DOHH2 (cell line): ENCODE measurements around the gene RIN2.
"Not testable (repeated sequence)": the region's sequence is repeated elsewhere in the genome, so short reads cannot be mapped to it uniquely, and the experiment has no call there.

Experiments
- H3F3A ChIP-seq: fragments of 200-600 bp; sonication (generic), shearing (Covaris generic); 2 replicates; pipeline ENCODE4 v1.6.0; 2016; ENCODE audit warnings: antibody characterized with exemption, mild to moderate bottlenecking; ENCODE audit not compliant: control insufficient read depth, insufficient read depth
- H3K27ac ChIP-seq: fragments of 200-600 bp; sonication (generic); 2 replicates; pipeline ENCODE4 v1.5.1; 2014; ENCODE audit warnings: low read depth, mild to moderate bottlenecking, low read length, moderate library complexity
- H3K27me3 ChIP-seq: fragments of 200-600 bp; sonication (generic); 2 replicates; pipeline ENCODE4 v1.6.1; 2014; ENCODE audit warnings: mild to moderate bottlenecking, low read length, mixed read lengths; ENCODE audit not compliant: control insufficient read depth
- H3K36me3 ChIP-seq: fragments of 200-600 bp; sonication (generic); 2 replicates; pipeline ENCODE4 v1.6.1; 2014; ENCODE audit warnings: mild to moderate bottlenecking, low read length, moderate library complexity, mixed read lengths; ENCODE audit not compliant: control insufficient read depth
- H3K4me1 ChIP-seq: fragments of 200-600 bp; sonication (generic); 2 replicates; pipeline ENCODE4 v1.6.1; 2014; ENCODE audit warnings: mild to moderate bottlenecking, low read length, mixed read lengths; ENCODE audit not compliant: control insufficient read depth
- H3K4me2 ChIP-seq: fragments of 200-600 bp; sonication (generic); 2 replicates; pipeline ENCODE4 v1.6.0; 2014; ENCODE audit warnings: mild to moderate bottlenecking, low read length, moderate library complexity
- H3K4me3 ChIP-seq: fragments of 200-600 bp; sonication (generic); 2 replicates; pipeline ENCODE4 v1.5.1; 2014; ENCODE audit warnings: mild to moderate bottlenecking, low read length, mixed read lengths
- H3K79me2 ChIP-seq: fragments of 200-600 bp; sonication (generic); 2 replicates; pipeline ENCODE4 v1.6.1; 2014; ENCODE audit warnings: mild to moderate bottlenecking, low read length, mixed read lengths; ENCODE audit not compliant: control insufficient read depth
- H3K9me2 ChIP-seq: fragments of 200-600 bp; sonication (generic); replicated peaks from 2 replicates; pipeline ENCODE4 v1.6.1; 2014; ENCODE audit warnings: mild to moderate bottlenecking, low read length, mixed read lengths; ENCODE audit not compliant: control insufficient read depth
- H3K9me3 ChIP-seq: fragments of 200-600 bp; sonication (generic); 2 replicates; pipeline ENCODE4 v1.6.1; 2014; ENCODE audit warnings: antibody characterized with exemption, low read length, mixed read lengths; ENCODE audit not compliant: control insufficient read depth, insufficient read depth
- H4K20me1 ChIP-seq: fragments of 200-600 bp; sonication (generic); 2 replicates; pipeline ENCODE4 v1.6.0; 2014; ENCODE audit warnings: low read depth, mild to moderate bottlenecking, antibody characterized with exemption, low read length, moderate library complexity; ENCODE audit not compliant: control insufficient read depth, insufficient read depth
- EZH2phosphoT487 ChIP-seq: fragments of 200-600 bp; sonication (generic); IDR thresholded peaks from 2 replicates; pipeline ENCODE4 v1.6.1; 2017; ENCODE audit warnings: borderline replicate concordance, mild to moderate bottlenecking, antibody characterized with exemption, low read length, moderate library complexity, mixed read lengths
- TF ChIP-seq, protein P1 (sequence below): fragments of 200-600 bp; sonication (generic); IDR thresholded peaks from one replicate; pipeline ENCODE4 v1.5.1; 2014; ENCODE audit warnings: antibody characterized with exemption, mild to moderate bottlenecking, low read depth, low read length; ENCODE audit not compliant: poor library complexity, severe bottlenecking

RIN2 gene

DNA sequence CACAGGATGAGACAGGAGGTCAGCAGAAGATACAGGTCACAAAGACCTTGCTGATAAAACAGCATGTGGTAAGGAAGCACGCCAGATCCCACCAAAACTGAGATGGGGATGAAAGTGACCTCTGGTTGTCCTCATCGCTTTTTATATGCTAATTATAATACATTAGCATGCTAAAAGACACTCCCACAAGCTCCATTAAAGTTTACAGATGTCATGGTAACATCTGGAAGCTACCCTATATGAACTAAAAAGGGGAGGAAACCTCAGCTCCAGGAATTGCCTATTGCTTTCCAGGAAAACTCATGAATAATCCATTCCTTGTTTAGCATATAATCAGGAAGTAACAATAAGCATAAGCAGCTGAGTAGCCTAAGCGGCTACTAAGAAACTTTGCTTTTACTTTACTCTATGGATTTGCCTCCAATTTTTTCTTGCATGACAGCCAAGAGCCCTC lies 8.4 kb upstream of the RIN2 start:
- Histone ChIP-seq H3K4me1 (no peaks in the 10 kb centered on the region), H4K20me1 (no peaks in the 10 kb centered on the region), H3K27ac (no peak overlapping the region), H3K4me2 (no peak overlapping the region), H3F3A (no peaks in the 10 kb centered on the region), H3K9me3 (no peaks in the 10 kb centered on the region), H3K4me3 (no peak overlapping the region), H3K79me2 (no peaks in the 10 kb centered on the region), H3K36me3 (no peaks in the 10 kb centered on the region), H3K27me3 (no peaks in the 10 kb centered on the region), H3K9me2 (no peaks in the 10 kb centered on the region)
- no peak for TF ChIP-seq EZH2phosphoT487
- TF ChIP-seq, protein P1, sequence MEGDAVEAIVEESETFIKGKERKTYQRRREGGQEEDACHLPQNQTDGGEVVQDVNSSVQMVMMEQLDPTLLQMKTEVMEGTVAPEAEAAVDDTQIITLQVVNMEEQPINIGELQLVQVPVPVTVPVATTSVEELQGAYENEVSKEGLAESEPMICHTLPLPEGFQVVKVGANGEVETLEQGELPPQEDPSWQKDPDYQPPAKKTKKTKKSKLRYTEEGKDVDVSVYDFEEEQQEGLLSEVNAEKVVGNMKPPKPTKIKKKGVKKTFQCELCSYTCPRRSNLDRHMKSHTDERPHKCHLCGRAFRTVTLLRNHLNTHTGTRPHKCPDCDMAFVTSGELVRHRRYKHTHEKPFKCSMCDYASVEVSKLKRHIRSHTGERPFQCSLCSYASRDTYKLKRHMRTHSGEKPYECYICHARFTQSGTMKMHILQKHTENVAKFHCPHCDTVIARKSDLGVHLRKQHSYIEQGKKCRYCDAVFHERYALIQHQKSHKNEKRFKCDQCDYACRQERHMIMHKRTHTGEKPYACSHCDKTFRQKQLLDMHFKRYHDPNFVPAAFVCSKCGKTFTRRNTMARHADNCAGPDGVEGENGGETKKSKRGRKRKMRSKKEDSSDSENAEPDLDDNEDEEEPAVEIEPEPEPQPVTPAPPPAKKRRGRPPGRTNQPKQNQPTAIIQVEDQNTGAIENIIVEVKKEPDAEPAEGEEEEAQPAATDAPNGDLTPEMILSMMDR: no peak

DNA sequence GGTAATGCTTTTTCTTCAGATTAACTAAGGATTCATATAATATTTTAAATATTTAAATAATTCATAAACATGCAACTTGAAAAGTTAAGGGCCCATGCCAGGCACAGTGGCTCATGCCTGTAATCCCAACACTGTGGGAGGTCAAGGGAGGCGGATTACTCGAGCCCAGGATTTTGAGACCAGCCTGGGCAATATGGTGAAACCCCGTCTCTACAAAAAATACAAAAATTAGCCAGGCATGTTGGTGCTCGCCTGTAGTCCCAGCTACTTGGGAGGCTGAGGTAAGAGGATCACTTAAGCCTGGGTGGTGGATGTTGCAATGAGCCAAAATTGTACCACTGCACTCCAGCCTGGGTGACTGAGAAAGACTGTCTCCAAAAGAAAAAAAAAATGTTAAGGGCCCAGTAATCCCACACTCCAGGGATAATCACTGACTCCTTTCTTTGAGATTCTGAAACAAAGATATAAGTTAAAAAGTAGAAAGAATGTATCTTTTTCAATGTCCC lies 7.9 kb upstream of the RIN2 start:
- Histone ChIP-seq H3K9me3 (no peaks in the 10 kb centered on the region), H3K4me2 (no peak overlapping the region), H3K27me3 (no peaks in the 10 kb centered on the region), H3K36me3 (no peaks in the 10 kb centered on the region), H3K4me3 (no peak overlapping the region), H3K4me1 (no peaks in the 10 kb centered on the region), H3K27ac (no peak overlapping the region), H3K9me2 (no peaks in the 10 kb centered on the region), H3K79me2 (no peaks in the 10 kb centered on the region), H3F3A (no peaks in the 10 kb centered on the region), H4K20me1 (no peaks in the 10 kb centered on the region)
- no peak for TF ChIP-seq EZH2phosphoT487
- TF ChIP-seq, protein P1: no peak

DNA sequence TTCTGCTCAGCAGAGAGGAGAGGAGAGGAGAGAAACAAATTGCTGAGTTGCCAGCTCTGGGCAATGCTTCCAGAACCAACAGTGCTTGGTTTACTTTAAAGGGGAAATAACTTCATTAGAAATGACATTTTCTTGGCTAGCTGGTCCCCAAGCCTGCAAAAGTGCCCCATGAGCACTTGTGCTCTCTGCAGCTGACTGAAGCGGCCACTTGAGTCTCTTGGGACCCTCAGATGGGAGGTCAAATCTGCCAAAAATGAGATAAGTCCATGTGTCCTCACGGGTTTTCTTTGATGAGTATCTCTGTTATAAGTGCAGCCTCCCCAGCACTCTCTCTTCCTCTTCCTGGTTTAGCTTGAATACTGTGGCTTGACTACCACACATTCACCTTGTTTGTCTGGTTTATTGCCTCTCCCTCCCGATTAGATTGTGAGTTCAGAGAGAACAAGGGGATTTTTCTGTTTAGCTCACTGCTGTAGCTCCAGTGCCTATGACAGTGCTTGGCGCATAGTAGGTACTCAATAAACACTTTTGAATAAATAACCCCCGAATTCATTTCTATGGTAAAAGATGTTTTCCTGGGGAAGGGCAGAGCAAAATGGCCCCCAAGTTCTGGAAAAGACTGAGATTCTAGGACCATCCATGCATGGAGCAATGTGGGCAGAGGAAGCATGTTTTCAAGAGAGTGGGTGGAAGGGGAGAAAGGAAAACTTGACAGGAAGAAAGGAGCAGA lies 7.0 kb upstream of the RIN2 start:
- Histone ChIP-seq H3K27me3 (no peaks in the 10 kb centered on the region), H3K36me3 (no peaks in the 10 kb centered on the region), H3K4me3 (no peak overlapping the region), H3K4me2 (no peak overlapping the region), H3F3A (no peaks in the 10 kb centered on the region), H3K4me1 (no peaks in the 10 kb centered on the region), H3K9me3 (no peaks in the 10 kb centered on the region), H4K20me1 (no peaks in the 10 kb centered on the region), H3K27ac (no peak overlapping the region), H3K79me2 (no peaks in the 10 kb centered on the region), H3K9me2 (no peaks in the 10 kb centered on the region)
- TF ChIP-seq, protein P1: no peak

DNA sequence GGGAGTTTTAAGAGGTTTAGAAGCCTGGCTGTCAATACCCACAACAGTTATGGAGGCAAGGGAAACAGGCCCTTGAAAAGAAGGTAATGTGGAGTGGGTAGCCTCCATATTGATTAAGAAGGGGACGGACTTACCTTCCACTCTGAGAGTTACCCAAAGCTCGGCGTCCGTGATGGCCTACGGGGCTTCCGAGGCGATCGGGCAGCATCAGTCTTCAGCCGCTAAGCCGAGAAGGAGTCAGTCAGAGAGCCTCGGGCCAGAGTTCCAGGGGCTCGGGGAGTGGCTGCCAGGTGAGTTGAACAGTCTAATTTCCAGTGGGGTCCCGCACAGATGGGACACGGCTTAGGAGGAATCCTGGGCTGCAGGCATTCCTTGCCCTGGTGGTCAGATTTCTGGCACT lies 3.9 kb upstream of the RIN2 start:
- not testable (repeated sequence) for H3K27ac ChIP-seq, H3K36me3 ChIP-seq, H4K20me1 ChIP-seq, H3K4me1 ChIP-seq, H3K9me3 ChIP-seq, H3K4me3 ChIP-seq, H3F3A ChIP-seq, H3K4me2 ChIP-seq, H3K27me3 ChIP-seq, H3K79me2 ChIP-seq, H3K9me2 ChIP-seq
